Activated CD8-positive, alpha-beta memory T cell treated with anti-CD3 and anti-CD28 coated beads, Interleukin-2, amount 50 U/mL, for 1 hour (primary cell): ENCODE measurements around the gene ARAP1.
"Not testable (repeated sequence)": the region's sequence is repeated elsewhere in the genome, so short reads cannot be mapped to it uniquely, and the experiment has no call there.

ENCODE experiments used
- DNase-seq: peaks from one replicate; pipeline ENCODE4 v3.0.0-alpha.2; 2020; ENCODE audit errors: extremely low read depth

ARAP1 gene

DNA sequence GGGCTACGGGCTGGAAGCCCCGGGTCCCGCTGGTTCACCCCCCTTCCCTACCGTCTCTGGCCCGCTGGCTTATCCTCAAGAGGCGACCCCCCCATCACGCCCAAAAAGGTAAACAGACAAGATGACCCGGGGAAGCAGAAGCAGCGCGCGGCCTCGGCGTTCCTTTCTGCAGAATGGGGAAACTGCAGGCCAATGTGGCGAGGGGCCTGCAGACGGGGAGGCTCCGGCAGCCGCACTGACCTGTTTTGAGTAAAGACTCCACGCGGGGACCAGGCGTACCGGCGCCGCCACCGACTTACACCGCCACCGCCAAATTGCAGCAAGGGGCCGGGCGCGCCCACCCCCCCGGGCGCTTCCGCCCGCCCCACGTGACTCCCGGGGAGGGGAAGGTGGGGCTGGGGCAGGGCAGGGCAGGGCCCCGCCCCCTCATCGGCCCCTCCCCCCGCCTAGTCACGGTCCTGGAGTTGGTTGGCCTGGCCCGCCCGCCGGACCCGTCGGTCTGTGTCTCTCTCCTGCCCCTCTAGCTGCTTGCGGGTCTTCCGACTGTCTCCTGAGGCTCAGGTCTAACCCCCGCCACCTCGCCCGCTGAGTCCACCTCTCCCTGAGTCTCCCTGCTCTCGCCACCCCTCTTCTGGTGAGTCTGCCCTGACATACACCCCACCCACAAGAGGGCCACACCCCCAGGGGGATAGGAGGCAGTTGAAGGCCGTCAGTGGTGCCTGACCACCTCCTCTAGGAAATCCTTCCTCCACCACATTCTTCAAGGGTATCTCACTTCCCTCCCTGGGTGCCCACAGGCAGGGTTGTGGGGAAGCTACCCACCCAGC is at the start of gene ARAP1:
Gene ARAP1, minus strand, starts transcription at position 321 of the 827 bp plus-strand sequence. CDS start 25,280 bp downstream, outside the sequence.
- peak; percentile 47 for DNase-seq

- no peak for DNase-seq
These were observed 47.2 kb upstream of the ARAP1 start for GRCh38 chr11:72799441-72799840.

DNA sequence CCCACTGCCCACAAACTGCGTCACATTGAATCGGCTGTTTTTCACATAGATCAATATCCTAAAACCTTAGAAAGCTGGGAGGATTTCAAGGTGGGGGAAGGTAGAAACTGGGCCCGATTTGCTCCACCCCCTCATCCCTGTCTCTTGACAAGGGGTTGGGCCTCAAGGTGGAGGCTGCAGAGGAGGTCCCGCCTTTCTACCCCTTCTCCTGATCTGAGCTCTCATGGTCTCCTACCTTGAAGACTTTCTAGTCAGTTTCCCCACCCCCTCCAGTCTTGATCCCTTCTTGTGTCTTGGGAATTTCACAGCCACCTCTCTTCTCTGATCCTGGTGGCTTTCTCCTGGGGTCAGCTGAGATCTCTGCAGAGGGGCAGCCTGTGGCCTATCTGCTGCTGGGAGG is 46.2 kb upstream of the ARAP1 start:
- DNase-seq: no peak

- peak; percentile 86 for DNase-seq
These were observed 41.5 kb upstream of the ARAP1 start, which contains the start of gene STARD10 for GRCh38 chr11:72793425-72794367. Gene STARD10 (minus strand): TSS chr11:72794047. CDS start chr11:72781181, 12,866 bp downstream.

DNA sequence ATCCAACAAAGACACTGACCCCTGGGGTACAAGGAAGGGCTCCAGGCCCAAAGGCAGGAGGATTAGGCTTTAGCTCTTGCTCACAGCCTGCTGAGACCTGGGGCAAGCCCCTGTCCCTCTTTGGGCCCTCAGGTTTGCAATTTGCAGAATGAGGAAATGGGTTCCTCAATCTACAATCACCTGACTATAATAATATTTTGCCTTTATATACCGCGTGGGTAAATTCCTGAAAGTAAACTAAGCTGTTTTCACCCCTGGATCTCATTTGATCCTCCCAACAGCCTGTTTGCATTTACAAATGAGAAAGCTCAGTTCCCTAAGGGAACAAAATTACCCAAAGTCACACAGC is 40.8 kb upstream of the ARAP1 start:
- no peak for DNase-seq

GRCh38 chr11:72792437-72793021 is 40.3 kb upstream of the ARAP1 start:
- DNase-seq: no peak

- not testable (repeated sequence) for DNase-seq
These were observed 39.0 kb upstream of the ARAP1 start for GRCh38 chr11:72791228-72791627.

DNA sequence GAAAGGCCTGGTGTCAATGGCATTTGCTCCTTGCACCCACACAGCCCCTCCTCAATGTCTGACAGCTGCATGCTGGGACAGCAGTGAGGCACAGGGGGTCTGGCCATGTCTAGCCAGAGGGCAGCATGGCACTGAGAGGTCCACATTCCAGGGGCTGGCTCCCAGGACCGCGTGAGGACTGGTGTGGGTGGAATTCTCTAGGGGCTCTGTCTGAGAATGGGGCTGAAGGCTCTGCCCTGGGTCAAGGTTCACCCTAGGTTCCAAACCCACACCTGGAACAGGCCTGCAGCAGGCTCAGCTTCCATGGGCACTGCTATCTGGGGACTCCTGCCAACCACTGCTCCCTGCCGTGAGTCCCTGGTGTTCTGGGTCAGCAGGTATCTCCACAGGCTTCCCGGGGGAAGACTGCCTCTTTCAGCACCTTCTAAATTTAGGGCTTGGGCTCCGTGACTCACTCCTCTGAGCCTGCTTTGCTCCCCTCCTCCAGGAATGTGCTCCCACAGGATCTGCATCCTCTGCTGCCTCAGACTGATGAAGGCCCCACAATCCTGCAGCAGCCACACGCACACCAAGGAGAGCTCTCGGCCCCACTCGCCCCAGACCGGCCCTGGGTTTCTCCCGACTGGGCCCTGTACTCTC is 37.4 kb upstream of the ARAP1 start:
- DNase-seq: no peak

- no peak for DNase-seq
These were observed 36.0 kb upstream of the ARAP1 start for GRCh38 chr11:72788241-72788640.

- DNase-seq: no peak
These were observed 35.3 kb upstream of the ARAP1 start for GRCh38 chr11:72787216-72788104.

- DNase-seq: no peak
These were observed 34.4 kb upstream of the ARAP1 start for GRCh38 chr11:72786305-72787215.

- DNase-seq: no peak
These were observed 32.5 kb upstream of the ARAP1 start for GRCh38 chr11:72784662-72785061.

DNA sequence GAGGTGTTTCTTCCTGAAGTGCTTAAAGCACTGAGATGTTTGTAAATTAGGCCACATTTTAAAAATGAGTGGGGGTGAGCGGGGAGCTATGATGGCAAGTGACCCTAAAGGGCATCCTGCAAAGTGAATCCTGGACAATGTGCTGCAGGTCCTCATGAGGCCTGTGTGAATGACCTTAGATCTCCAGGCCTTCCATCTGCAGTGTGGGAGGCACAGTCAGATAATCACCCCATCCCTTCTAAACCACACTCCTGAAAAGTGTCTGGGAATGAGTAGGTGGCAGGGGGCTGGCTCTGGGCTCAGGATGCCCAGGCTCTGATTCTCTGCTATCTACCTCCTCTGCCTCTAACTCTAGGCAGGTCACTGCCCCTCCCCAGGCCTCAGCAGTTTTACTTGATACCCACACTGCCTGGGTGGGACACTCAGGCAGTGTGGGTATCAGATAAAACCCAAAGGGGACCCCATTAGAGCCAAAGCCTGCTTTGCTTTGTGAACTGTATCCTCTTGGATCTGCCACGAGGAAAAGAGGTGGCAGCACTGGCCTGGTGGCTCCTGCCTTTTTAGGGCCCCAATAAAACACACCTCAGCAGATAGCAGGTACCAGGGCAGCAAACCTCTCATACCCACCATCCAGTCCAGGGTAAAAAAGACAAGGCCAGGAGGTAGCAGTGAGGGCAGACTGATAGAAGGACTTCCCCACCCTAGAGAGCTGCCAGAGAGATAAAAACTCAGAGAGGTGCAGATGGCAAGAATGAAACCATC is 31.1 kb upstream of the ARAP1 start:
- no peak for DNase-seq

GRCh38 chr11:72782081-72782920 is 30.1 kb upstream of the ARAP1 start:
- no peak for DNase-seq

GRCh38 chr11:72781313-72782080 is 29.3 kb upstream of the ARAP1 start:
- DNase-seq: peak; percentile 12

GRCh38 chr11:72781063-72781312 is 28.8 kb upstream of the ARAP1 start:
- no peak for DNase-seq

DNA sequence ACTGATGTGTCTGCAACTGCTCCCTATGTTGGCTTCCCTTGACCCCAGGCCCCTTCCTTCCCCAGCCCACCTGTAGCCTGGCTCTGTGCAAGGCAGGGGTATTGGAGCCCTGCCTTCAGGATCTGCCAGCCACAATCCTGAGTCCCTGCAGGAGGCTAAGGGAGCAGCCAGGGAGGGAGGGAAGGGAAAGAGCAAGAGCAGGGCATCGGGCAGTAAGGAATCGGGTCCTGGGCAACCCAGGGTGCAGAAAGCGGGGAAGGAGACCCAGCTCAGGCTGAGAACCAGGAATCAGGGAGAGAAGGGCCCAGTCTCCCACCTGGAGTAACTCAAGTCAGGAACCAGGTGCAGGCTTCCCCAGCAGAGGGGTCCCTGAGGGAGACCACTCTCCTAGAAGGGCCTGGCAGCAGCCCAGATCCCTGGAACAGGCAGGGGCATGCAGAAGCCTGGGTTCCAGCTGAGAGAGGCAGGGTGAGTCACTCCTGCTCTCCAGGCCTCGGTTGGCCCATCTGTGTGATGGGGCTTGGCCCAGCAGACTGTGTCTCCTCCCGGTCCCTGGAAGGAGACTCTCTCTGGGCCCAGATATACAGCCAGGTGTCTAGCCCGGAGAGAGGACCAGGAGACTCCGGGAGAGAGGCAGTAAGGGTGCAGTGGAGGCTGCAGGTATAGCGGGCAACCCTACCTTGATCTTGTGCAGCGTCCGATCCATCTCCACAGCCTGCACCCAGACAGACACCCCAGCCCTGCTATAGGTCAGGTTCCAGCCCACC is 28.3 kb upstream of the ARAP1 start:
- DNase-seq: no peak
